Stomach (tissue), 4 donors: ENCODE measurements around the gene CELSR1.

Source experiments
- CTCF ChIP-seq, 7 experiments: fragments of 450-650 bp in 4 of 7; fragments of 200-600 bp in 3 of 7; sonication (generic) in 3 of 7; IDR thresholded peaks; one replicate each; pipeline ENCODE4 v1.5.1; 2016 to 2019; ENCODE audit warnings: antibody characterized with exemption in 7 of 7, control low read depth in 2 of 7, mild to moderate bottlenecking in 1 of 7
- EP300 ChIP-seq: sonication (generic); formaldehyde crosslinking; IDR thresholded peaks from one replicate; pipeline ENCODE4 v1.6.1; 2017; ENCODE audit warnings: antibody characterized with exemption
- POLR2AphosphoS5 ChIP-seq, 3 donors: sonication (generic); formaldehyde crosslinking; IDR thresholded peaks; one replicate each; pipeline ENCODE4 v1.6.1; 2016; ENCODE audit warnings: antibody characterized with exemption in 3 of 3

DNA sequence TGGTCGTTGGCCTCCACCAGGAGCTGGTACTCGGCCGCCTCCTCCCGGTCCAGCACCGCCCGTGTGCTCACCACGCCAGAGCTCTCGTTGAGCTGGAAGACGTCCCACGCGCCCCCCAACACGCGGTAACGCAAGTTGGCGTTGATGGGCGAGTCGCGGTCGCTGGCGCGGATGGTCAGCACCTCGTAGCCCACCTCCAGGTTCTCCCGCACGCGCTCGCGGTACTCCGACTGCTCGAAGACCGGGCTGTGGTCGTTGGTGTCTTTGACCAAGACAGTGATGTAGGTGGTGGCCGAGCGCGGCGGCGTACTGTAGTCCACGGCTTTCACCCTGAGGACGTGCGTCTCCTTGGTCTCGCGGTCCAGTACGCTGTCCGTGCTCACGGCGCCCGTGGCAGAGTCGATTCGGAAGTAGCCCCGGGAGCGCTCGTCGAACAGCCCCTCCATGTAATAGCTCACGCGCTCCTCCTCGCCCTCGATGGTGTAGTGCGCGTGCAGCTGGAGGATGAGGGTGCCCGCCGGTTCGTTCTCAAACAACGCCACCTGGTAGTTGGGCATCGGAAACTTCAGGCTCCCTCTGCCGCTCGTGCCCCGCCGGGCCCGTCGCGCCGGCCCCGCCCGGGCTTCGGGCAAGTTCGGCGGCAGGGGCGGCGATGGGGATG, 1.4 kb downstream of the CELSR1 start:
- TF ChIP-seq EP300 (no peak), CTCF (IDR thresholded peaks at IDR 0.05) (no peak), POLR2AphosphoS5 (IDR thresholded peaks at IDR 0.05) (no peak)
